K562 (cell line): ENCODE results near the gene CAMSAP2. TPM values are rescaled to one million over a fixed set of nuclear protein-coding genes. Genes with fewer than 3 reads are reported as not detected.
A peak's percentile ranks its signal among the peaks of the same experiment; 100 is the strongest.

Experiments
- ATAC-seq: fragments of 200-7000 bp; cut with Tn5 transposase; 3 replicates; pipeline ENCODE4 v1.9.1; 2020; ENCODE audit warnings: moderate library complexity
- BruUV-seq: library from RNA; stranded (reverse); fragments of 400-500 nt; replicated peaks from 2 replicates; lab custom pipeline; 2021; lab: Mats Ljungman, UMichigan
- CTCF ChIA-PET: fragments of 300-600 bp; formaldehyde crosslinking; extraction: SDS; loops from one replicate; lab custom pipeline; 2021; ENCODE audit warnings: low intra/inter-chr PET ratio; lab: Yijun Ruan, JAX
- POLR2A ChIA-PET: fragments of 300-600, 350-650 bp; sonication (Branson Sonifier 250); formaldehyde crosslinking; extraction: SDS; loops from one replicate; lab custom pipeline; 2021; ENCODE audit warnings: antibody characterized with exemption, inconsistent platforms; lab: Yijun Ruan, JAX
- DNase-seq, 4 experiments: peaks; one replicate each; pipeline versions ENCODE4 v3.0.0 to v3.0.0-alpha.2; 2011 to 2018; ENCODE audit warnings: low spot score in 3 of 4, mixed read lengths in 3 of 4; ENCODE audit errors: extremely low read depth in 1 of 4
- FAIRE-seq: peaks from 2 replicates; lab custom pipeline; 2011; peaks lifted over from hg19 to GRCh38; lab: Jason Lieb, UNC
- H2AFZ ChIP-seq: 2 replicates; pipeline ENCODE4 v1.6.0; 2011; ENCODE audit warnings: low read depth, low read length, control low read depth, inconsistent platforms
- H3K27ac ChIP-seq: fragments of 200-600 bp; 3 replicates; pipeline ENCODE4 v1.8.0; 2011; ENCODE audit warnings: low read depth, mild to moderate bottlenecking, control low read depth, inconsistent platforms, low read length, moderate library complexity, mixed read lengths; ENCODE audit errors: extremely low read depth
- H3K27me3 ChIP-seq, 2 experiments: fragments of 300-600 bp in 1 of 2; 2 replicates in 1 of 2; 3 replicates in 1 of 2; pipeline versions ENCODE4 v1.6.0 to v1.8.0; 2011; ENCODE audit warnings: inconsistent platforms in 2 of 2, low read length in 2 of 2, mild to moderate bottlenecking in 1 of 2, mixed read lengths in 1 of 2, moderate library complexity in 1 of 2; ENCODE audit not compliant: control insufficient read depth in 2 of 2, insufficient read depth in 2 of 2
- H3K36me3 ChIP-seq: fragments of 300-600 bp; 3 replicates; pipeline ENCODE4 v1.8.0; 2011; ENCODE audit warnings: mild to moderate bottlenecking, low read length, inconsistent platforms; ENCODE audit not compliant: control insufficient read depth, insufficient read depth
- H3K4me1 ChIP-seq, 2 experiments: fragments of 200-600 bp in 1 of 2; replicated peaks in 1 of 2; 2 replicates in 1 of 2; 3 replicates in 1 of 2; pipeline versions ENCODE4 v1.5.1 to v1.8.0; 2011; ENCODE audit warnings: inconsistent platforms in 2 of 2, low read length in 2 of 2, mild to moderate bottlenecking in 1 of 2, mixed read lengths in 1 of 2, moderate library complexity in 1 of 2; ENCODE audit not compliant: control insufficient read depth in 2 of 2, insufficient read depth in 2 of 2
- H3K4me2 ChIP-seq: 2 replicates; pipeline ENCODE4 v1.6.1; 2011; ENCODE audit warnings: low read length, control low read depth, inconsistent platforms, mixed read lengths; ENCODE audit not compliant: insufficient read depth
- H3K4me3 ChIP-seq: fragments of 200-600 bp; sonication (generic), shearing (Covaris generic); 2 replicates; pipeline ENCODE4 v1.5.1; 2016; ENCODE audit warnings: control low read depth, inconsistent platforms
- H3K79me2 ChIP-seq: fragments of 200-600 bp; 3 replicates; pipeline ENCODE4 v1.8.0; 2011; ENCODE audit warnings: low read length, inconsistent platforms; ENCODE audit not compliant: control insufficient read depth, insufficient read depth
- H3K9ac ChIP-seq, 2 experiments: 2 replicates each; pipeline versions ENCODE4 v1.6.0 to v1.6.1; 2011; ENCODE audit warnings: low read depth in 2 of 2, low read length in 2 of 2, control low read depth in 1 of 2, inconsistent platforms in 1 of 2, mild to moderate bottlenecking in 1 of 2, mixed read lengths in 1 of 2; ENCODE audit not compliant: insufficient read depth in 1 of 2
- H3K9me1 ChIP-seq: one replicate; pipeline ENCODE4 v1.6.0; 2011; ENCODE audit warnings: inconsistent platforms, mild to moderate bottlenecking, low read length, moderate library complexity; ENCODE audit not compliant: control insufficient read depth, insufficient read depth
- H3K9me3 ChIP-seq: replicated peaks from 2 replicates; pipeline ENCODE4 v1.5.1; 2011; ENCODE audit warnings: low read depth, low read length, inconsistent platforms; ENCODE audit not compliant: control insufficient read depth, insufficient read depth
- H4K20me1 ChIP-seq: replicated peaks from 2 replicates; pipeline ENCODE4 v1.6.1; 2011; ENCODE audit warnings: low read length, inconsistent platforms, mixed read lengths; ENCODE audit not compliant: control insufficient read depth, insufficient read depth
- MTA1 ChIP-seq: fragments of 450-650 bp; IDR thresholded peaks from 2 replicates; pipeline ENCODE4 v1.6.1; 2017; ENCODE audit warnings: borderline replicate concordance
- NFIC ChIP-seq: fragments of 450-650 bp; IDR thresholded peaks from 2 replicates; pipeline ENCODE4 v1.6.1; 2017; ENCODE audit warnings: mild to moderate bottlenecking, inconsistent platforms
- PHF8 ChIP-seq: fragments of 200-600 bp; sonication (generic); IDR thresholded peaks from 2 replicates; pipeline ENCODE4 v1.6.1; 2012; ENCODE audit warnings: mixed run types, mild to moderate bottlenecking, inconsistent platforms, low read length, moderate library complexity, borderline replicate concordance
- SRF ChIP-seq, 2 experiments: fragments of 250-450, 450-650 bp in 1 of 2; sonication (Bioruptor Pico) in 1 of 2; sonication (generic) in 1 of 2; formaldehyde crosslinking; IDR thresholded peaks; 2 replicates each; pipeline versions ENCODE4 v1.5.0 to v1.5.1; 2020 to 2022; ENCODE audit warnings: mild to moderate bottlenecking in 1 of 2, missing genetic modification reagents in 1 of 2
- WGBS: fragments of 100-300 bp; shearing (Covaris generic); methylation state at CpG from one replicate; pipeline ENCODE4 v1.1.6; 2016; ENCODE audit warnings: low coverage, mixed read lengths; ENCODE audit not compliant: insufficient coverage; ENCODE audit errors: missing lambda C conversion rate; 5-methylcytosine and 5-hydroxymethylcytosine counted together
- in situ Hi-C: fragments of 300-500 bp; cut with MboI; formaldehyde crosslinking; loops from 4 replicates; pipeline ENCODE4 v1.15.0; 2018; ENCODE audit warnings: inconsistent platforms, mixed read lengths
- intact Hi-C: fragments of 100-400 bp; cut with micrococcal nuclease; formaldehyde crosslinking; loops from 2 replicates; pipeline ENCODE4 v1.14.2; 2022
- polyA plus RNA-seq, 8 experiments: library from polyadenylated mRNA; depleted of rRNA in 4 of 8; stranded (reverse) in 5 of 8; unstranded in 3 of 8; fragments of >200 nt; fragmentation: Nextera tagmentation in 2 of 8; fragmentation: Illumina TruSeq in 1 of 8; extraction: Ambion mirVana in 2 of 8; extraction: Trizol in 1 of 8; gene quantifications; 2 replicates each; pipeline versions ENCODE4 v1.2.1 to v1.2.3, GENCODE V29; 2011 to 2014; ENCODE audit warnings: inconsistent platforms in 1 of 8, missing spikeins in 1 of 8
- total RNA-seq, 7 experiments: library from RNA; depleted of rRNA in 6 of 7; stranded (reverse); fragments of >200 nt in 6 of 7; fragmentation: Illumina TruSeq in 2 of 7; extraction: Trizol in 2 of 7; gene quantifications; 2 replicates each; pipeline versions ENCODE4 v1.2.1 to v1.2.3, GENCODE V29; 2011 to 2021; ENCODE audit warnings: low replicate concordance in 1 of 7
- TF ChIP-seq, protein P1 (sequence below): fragments of 450-650 bp; formaldehyde crosslinking; IDR thresholded peaks from 2 replicates; pipeline ENCODE4 v1.4.0; 2022; ENCODE audit warnings: missing genetic modification characterization

The CAMSAP2 gene
- total and polyA plus RNA-seq, 9 of the 15 experiments (the other 6 are each of a cell fraction or from before 2014, with no cell fraction given), result 1.4 to 7.5 (median 2.7) TPM

- intact Hi-C loops, result no loop called here
- no peaks in the 10 kb centered on the region for H3K9me3 ChIP-seq
- ATAC-seq, result no peak
- in situ Hi-C loops, result no loop called here
- H3K9me1 ChIP-seq, result no peaks in the 10 kb centered on the region
- H3K27me3 ChIP-seq, result no peaks in the 10 kb centered on the region
- FAIRE-seq, result no peak
- H3K4me3 ChIP-seq, result no peak overlapping the region
- H2AFZ ChIP-seq, result no peak overlapping the region
- ChIA-PET POLR2A (interaction anchor here (1.0 kb wide), 1 partner anchor 9 kb away, joined by 3 read pairs; no protein-coding TSS in a partner anchor), CTCF (no interaction called here)
- no peak overlapping the region for H3K27ac ChIP-seq
- H3K79me2 ChIP-seq, result no peaks in the 10 kb centered on the region
- no peak overlapping the region for H3K4me2 ChIP-seq
- peaks cover 0 to 10% of the 10 kb centered on the region in 2 experiments; a peak in 1 of 5 replicates for H3K4me1 ChIP-seq
- WGBS, result 26% methylated on average over 3 of the region's 3 CpGs
- DNase-seq, result no peak
- no peak overlapping the region for H3K9ac ChIP-seq
- no peaks in the 10 kb centered on the region for H4K20me1 ChIP-seq
- no peaks in the 10 kb centered on the region for H3K36me3 ChIP-seq
- BruUV-seq, result no TSS peak
- TF ChIP-seq NFIC (peak; percentile 33; the same call in 1 of the 2 replicates), MTA1 (no peak), PHF8 (0 out of 2 replicates have a peak, but pooled peaks have one; percentile 1)
Observed at GRCh38 chr1:200704986-200705500, 33.6 kb upstream of the CAMSAP2 start.

- 0 out of 4 replicates have a peak, but pooled peaks of 1 of the 2 experiments have one; percentile 10 for TF ChIP-seq SRF (CRISPR knock-in tag; IDR thresholded peaks at IDR 0.05)
- TF ChIP-seq, protein P1, sequence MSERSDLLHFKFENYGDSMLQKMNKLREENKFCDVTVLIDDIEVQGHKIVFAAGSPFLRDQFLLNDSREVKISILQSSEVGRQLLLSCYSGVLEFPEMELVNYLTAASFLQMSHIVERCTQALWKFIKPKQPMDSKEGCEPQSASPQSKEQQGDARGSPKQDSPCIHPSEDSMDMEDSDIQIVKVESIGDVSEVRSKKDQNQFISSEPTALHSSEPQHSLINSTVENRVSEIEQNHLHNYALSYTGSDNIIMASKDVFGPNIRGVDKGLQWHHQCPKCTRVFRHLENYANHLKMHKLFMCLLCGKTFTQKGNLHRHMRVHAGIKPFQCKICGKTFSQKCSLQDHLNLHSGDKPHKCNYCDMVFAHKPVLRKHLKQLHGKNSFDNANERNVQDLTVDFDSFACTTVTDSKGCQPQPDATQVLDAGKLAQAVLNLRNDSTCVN (CRISPR knock-in tag), result no peak
- no peak overlapping the region for H3K9ac ChIP-seq
- DNase-seq, result no peak
- in situ Hi-C loops (no loop called here), intact Hi-C loops (no loop called here)
- 0 out of 2 replicates have a peak overlapping the region, but pooled peaks have one; percentile 11 for H2AFZ ChIP-seq
- H4K20me1 ChIP-seq, result no peaks in the 10 kb centered on the region
- no peak overlapping the region for H3K27ac ChIP-seq
- CTCF ChIA-PET, result no interaction called here
- WGBS, result 14% methylated on average over 4 of the region's 4 CpGs
- BruUV-seq, result no TSS peak
- FAIRE-seq, result no peak
- no peaks in the 10 kb centered on the region for H3K27me3 ChIP-seq
- no peaks in the 10 kb centered on the region for H3K9me1 ChIP-seq
- no peaks in the 10 kb centered on the region for H3K9me3 ChIP-seq
- peaks cover 4 to 16% of the 10 kb centered on the region in 2 experiments; a peak in 2 of 5 replicates for H3K4me1 ChIP-seq
- no peaks in the 10 kb centered on the region for H3K36me3 ChIP-seq
- no peaks in the 10 kb centered on the region for H3K79me2 ChIP-seq
- no peak overlapping the region for H3K4me3 ChIP-seq
- no peak overlapping the region for H3K4me2 ChIP-seq
- POLR2A ChIA-PET, result interaction anchor here (0.8 kb wide), 1 partner anchor 15 kb away, joined by 3 read pairs; no protein-coding TSS in a partner anchor
- ATAC-seq, result no peak
Observed at GRCh38 chr1:200706111-200706814, 32.4 kb upstream of the CAMSAP2 start.
